K562 (cell line): ENCODE results near the gene C2. TPM values are rescaled to one million over a fixed set of nuclear protein-coding genes. Genes with fewer than 3 reads are reported as not detected.
A peak's percentile ranks its signal among the peaks of the same experiment; 100 is the strongest.

Experiments used
- ARID2 ChIP-seq: fragments of 450-650 bp; IDR thresholded peaks from 2 replicates; pipeline ENCODE4 v1.6.1; 2017; ENCODE audit warnings: antibody characterized with exemption, mild to moderate bottlenecking
- E2F5 ChIP-seq: sonication (generic); formaldehyde crosslinking; IDR thresholded peaks from 2 replicates; pipeline ENCODE4 v1.8.0; 2022; ENCODE audit warnings: mild to moderate bottlenecking, missing genetic modification reagents
- HMGXB4 ChIP-seq: sonication (generic); formaldehyde crosslinking; IDR thresholded peaks from 2 replicates; pipeline ENCODE4 v1.8.1; 2023; ENCODE audit warnings: mild to moderate bottlenecking, missing genetic modification reagents
- JUNB ChIP-seq: fragments of 450-650 bp; formaldehyde crosslinking; conservative IDR thresholded peaks from 2 replicates; pipeline ENCODE4 v1.4.0; 2020; ENCODE audit warnings: mild to moderate bottlenecking
- MYNN ChIP-seq, 2 experiments: sonication (generic); formaldehyde crosslinking in 1 of 2; IDR thresholded peaks; 2 replicates each; pipeline versions ENCODE4 v1.5.0 to v1.6.1; 2016 to 2020; ENCODE audit warnings: antibody characterized with exemption in 1 of 2, missing genetic modification reagents in 1 of 2
- NR1H2 ChIP-seq: sonication (generic); formaldehyde crosslinking; IDR thresholded peaks from 2 replicates; pipeline ENCODE4 v1.4.0; 2020; ENCODE audit warnings: mild to moderate bottlenecking, missing genetic modification reagents
- PKNOX1 ChIP-seq: fragments of 450-650 bp; IDR thresholded peaks from 2 replicates; pipeline ENCODE4 v1.6.1; 2016
- RB1 ChIP-seq: fragments of 450-650 bp; IDR thresholded peaks from 2 replicates; pipeline ENCODE4 v1.6.1; 2017; ENCODE audit warnings: low read depth, mild to moderate bottlenecking
- RBM17 ChIP-seq: fragments of 200-400 bp; formaldehyde crosslinking; IDR thresholded peaks from 2 replicates; pipeline ENCODE4 v1.6.1; 2017; ENCODE audit warnings: low read depth, mild to moderate bottlenecking, low read length, borderline replicate concordance
- RNF2 ChIP-seq: sonication (generic); IDR thresholded peaks from 2 replicates; pipeline ENCODE4 v1.6.1; 2016
- STAT5A ChIP-seq: IDR thresholded peaks from 2 replicates; pipeline ENCODE4 v1.6.1; 2012; ENCODE audit warnings: low read length, inconsistent platforms, borderline replicate concordance
- STAT5B ChIP-seq: fragments of 250-450 bp; sonication (Bioruptor Pico); IDR thresholded peaks from 2 replicates; pipeline ENCODE4 v1.8.0; 2021; ENCODE audit warnings: mild to moderate bottlenecking, inconsistent platforms
- TCF3 ChIP-seq: sonication (generic); formaldehyde crosslinking; IDR thresholded peaks from 2 replicates; pipeline ENCODE4 v1.4.0; 2020; ENCODE audit warnings: mild to moderate bottlenecking, missing genetic modification reagents
- ZKSCAN1 ChIP-seq: fragments of 150-350 bp; IDR thresholded peaks from 2 replicates; pipeline ENCODE4 v1.6.1; 2016; ENCODE audit warnings: low read depth, low read length
- ZMIZ1 ChIP-seq, 2 experiments: fragments of 150-350 bp in 1 of 2; IDR thresholded peaks; 2 replicates each; pipeline ENCODE4 v1.6.1; 2012 to 2016; ENCODE audit warnings: low read depth in 2 of 2, low read length in 2 of 2, mild to moderate bottlenecking in 1 of 2, moderate library complexity in 1 of 2
- ZNF511 ChIP-seq: sonication (generic); formaldehyde crosslinking; IDR thresholded peaks from 2 replicates; pipeline ENCODE4 v1.8.0; 2022; ENCODE audit warnings: mild to moderate bottlenecking, missing genetic modification reagents
- ZNF561 ChIP-seq: fragments of 450-650 bp; formaldehyde crosslinking; conservative IDR thresholded peaks from 2 replicates; pipeline ENCODE4 v1.4.0; 2020; ENCODE audit warnings: mild to moderate bottlenecking, moderate library complexity
- ZNF639 ChIP-seq, 2 experiments: fragments of 200-800 bp in 1 of 2; sonication (Bioruptor generic) in 1 of 2; sonication (generic) in 1 of 2; formaldehyde crosslinking in 1 of 2; IDR thresholded peaks in 1 of 2; conservative IDR thresholded peaks in 1 of 2; 2 replicates each; pipeline versions ENCODE4 v1.5.0 to v1.6.1; 2016 to 2020; ENCODE audit warnings: missing compliant biosample characterization in 1 of 2, missing genetic modification characterization in 1 of 2, missing genetic modification reagents in 1 of 2
- polyA plus RNA-seq, 8 experiments: library from polyadenylated mRNA; depleted of rRNA in 4 of 8; stranded (reverse) in 5 of 8; unstranded in 3 of 8; fragments of >200 nt; fragmentation: Nextera tagmentation in 2 of 8; fragmentation: Illumina TruSeq in 1 of 8; extraction: Ambion mirVana in 2 of 8; extraction: Trizol in 1 of 8; gene quantifications; 2 replicates each; pipeline versions ENCODE4 v1.2.1 to v1.2.3, GENCODE V29; 2011 to 2014; ENCODE audit warnings: inconsistent platforms in 1 of 8, missing spikeins in 1 of 8
- total RNA-seq, 7 experiments: library from RNA; depleted of rRNA in 6 of 7; stranded (reverse); fragments of >200 nt in 6 of 7; fragmentation: Illumina TruSeq in 2 of 7; extraction: Trizol in 2 of 7; gene quantifications; 2 replicates each; pipeline versions ENCODE4 v1.2.1 to v1.2.3, GENCODE V29; 2011 to 2021; ENCODE audit warnings: low replicate concordance in 1 of 7

C2 gene
- total and polyA plus RNA-seq, 9 of the 15 experiments (the other 6 are each of a cell fraction or from before 2014, with no cell fraction given), result 0.05 to 1.1 (median 0.39) TPM; not detected in 1

- TF ChIP-seq ZNF561 (CRISPR knock-in tag) (no peak), PKNOX1 (peak; percentile 92), STAT5A (peak; percentile 47; the same call in 1 of the 2 replicates), STAT5B (CRISPR knock-in tag) (no peak), TCF3 (peak; percentile 72), E2F5 (peak; percentile 40; the same call in 1 of the 2 replicates), ZKSCAN1 (no peak), RBM17 (no peak), RNF2 (0 out of 2 replicates have a peak, but pooled peaks have one; percentile 62), JUNB (CRISPR knock-in tag) (no peak), ZNF639 (CRISPR knock-in tag; conservative IDR thresholded peaks at IDR 0.05 in 1 of 2, IDR thresholded peaks at IDR 0.05 in 1 of 2) (0 out of 4 replicates have a peak, but pooled peaks of 1 of the 2 experiments have one; percentile 23), MYNN (IDR thresholded peaks at IDR 0.05) (peak; percentile 43), MYNN (CRISPR knock-in tag; IDR thresholded peaks at IDR 0.05) (no peak), NR1H2 (CRISPR knock-in tag) (no peak), RB1 (0 out of 2 replicates have a peak, but pooled peaks have one; percentile 5), ARID2 (no peak), ZNF511 (CRISPR knock-in tag) (peak; percentile 48; the same call in 1 of the 2 replicates), HMGXB4 (CRISPR knock-in tag) (no peak), ZMIZ1 (IDR thresholded peaks at IDR 0.05; ENCODE audit: low read depth in 2 of 2, low read length in 2 of 2) (no peak)
These were observed 21.4 kb downstream of the C2 start (continued) for GRCh38 chr6:31948753-31949413.
